ENCODE measurements around the gene GREM2. TPM values are rescaled to one million over a fixed set of nuclear protein-coding genes. Genes with fewer than 3 reads are reported as not detected.

GREM2 gene
- total and polyA plus RNA-seq, 9 of the 15 experiments (the other 6 are each of a cell fraction or from before 2014, with no cell fraction given) = 0.01 to 0.07 (median 0.05) TPM; not detected in 5

GRCh38 chr1:240497908-240498307 is 114.0 kb downstream of the GREM2 start:
- Histone ChIP-seq H3K9me3 (replicated peaks; ENCODE audit: control insufficient read depth, insufficient read depth, low read depth, low read length) (no peaks in the 10 kb centered on the region; the same call in 1 of the 2 replicates), H2AFZ (ENCODE audit: low read depth, low read length) (no peak overlapping the region), H3K27me3 (ENCODE audit: control insufficient read depth in 2 of 2, insufficient read depth in 2 of 2, low read length in 2 of 2) (no peaks in the 10 kb centered on the region), H3K4me3 (no peak overlapping the region), H4K20me1 (replicated peaks; ENCODE audit: control insufficient read depth, insufficient read depth, low read length) (no peaks in the 10 kb centered on the region), H3K79me2 (ENCODE audit: control insufficient read depth, insufficient read depth, low read length) (no peaks in the 10 kb centered on the region), H3K27ac (ENCODE audit: extremely low read depth, low read depth, low read length) (no peak overlapping the region), H3K4me1 (replicated peaks in 1 of 2; ENCODE audit: control insufficient read depth in 2 of 2, insufficient read depth in 2 of 2, low read length in 2 of 2) (peaks cover 0 to 4% of the 10 kb centered on the region in 2 experiments; a peak in 1 of 5 replicates), H3K9me1 (ENCODE audit: control insufficient read depth, insufficient read depth, low read length) (no peaks in the 10 kb centered on the region), H3K36me3 (ENCODE audit: control insufficient read depth, insufficient read depth, low read length) (no peaks in the 10 kb centered on the region), H3K4me2 (ENCODE audit: insufficient read depth, low read length) (no peak overlapping the region), H3K9ac (ENCODE audit: insufficient read depth in 1 of 2, low read depth in 2 of 2, low read length in 2 of 2) (no peak overlapping the region)
- no peak for TF ChIP-seq ZNF444 (CRISPR knock-in tag; IDR thresholded peaks at IDR 0.05)
- TF ChIP-seq MYNN (IDR thresholded peaks at IDR 0.05) = no peak
- TF ChIP-seq MYNN (CRISPR knock-in tag; IDR thresholded peaks at IDR 0.05) = no peak
- no peak for TF ChIP-seq MECOM (CRISPR knock-in tag; IDR thresholded peaks at IDR 0.05)
- no peak for TF ChIP-seq ZBTB43 (CRISPR knock-in tag; IDR thresholded peaks at IDR 0.05)
- TF ChIP-seq CXXC5 (CRISPR knock-in tag; IDR thresholded peaks at IDR 0.05) = no peak
- TF ChIP-seq BRCA1 (IDR thresholded peaks at IDR 0.05) = no peak
- no peak for TF ChIP-seq BRCA1 (CRISPR knock-in tag; IDR thresholded peaks at IDR 0.05)
- ChIA-PET POLR2A (no interaction called here), CTCF (ENCODE audit: low intra/inter-chr PET ratio) (no interaction called here)
- 12% methylated on average over 4 of the region's 4 CpGs for WGBS (ENCODE audit: insufficient coverage, low coverage, missing lambda C conversion rate)
- intact Hi-C loops (cut with micrococcal nuclease) (no loop called here), in situ Hi-C loops (cut with MboI) (no loop called here)
- ATAC-seq (no peak), FAIRE-seq (no peak), DNase-seq (ENCODE audit: extremely low read depth in 1 of 4, low spot score in 3 of 4) (no peak)
- BruUV-seq (replicated peaks) = no TSS peak

Measured in K562 (cell line).